ENCODE results near the gene HDAC10.

GRCh38 chr22:50289151-50289941 lies 38.3 kb upstream of the HDAC10 start:
- TF ChIP-seq CTCF (IDR thresholded peaks at IDR 0.05) (no peak), POLR2A (IDR thresholded peaks at IDR 0.05) (no peak), POLR2AphosphoS5 (IDR thresholded peaks at IDR 0.05) (no peak), EP300 (IDR thresholded peaks at IDR 0.05) (no peak)

All from suprapubic skin (tissue), 4 donors.